Measurements from ENCODE around the gene FAS. TPM values are rescaled to one million over a fixed set of nuclear protein-coding genes. Genes with fewer than 3 reads are reported as not detected.

FAS gene
- total RNA-seq, 4 donors from 2014 or later: 9.4 to 34.1 (median 17.4) TPM

GRCh38 chr10:88975377-88975720, 15.2 kb upstream of the FAS start:
- Histone ChIP-seq H3K4me3 (replicated peaks in 1 of 3) (peak overlapping the region in 1 of 3 donors; percentile 4), H3K9me3 (no peaks in the 10 kb centered on the region), H3K27me3 (no peaks in the 10 kb centered on the region), H3K36me3 (no peaks in the 10 kb centered on the region), H3K4me1 (peaks cover 6 to 16% of the 10 kb centered on the region in 2 donors), H3K27ac (peak overlapping the region; percentile 41 to 77 (median 58))
- no peak for TF ChIP-seq POLR2A (IDR thresholded peaks at IDR 0.05)
- TF ChIP-seq CTCF (IDR thresholded peaks at IDR 0.05): no peak
- 76 to 78% methylated on average over 3 of the region's 3 CpGs for WGBS, 2 donors
- no peak for DNase-seq
- intact Hi-C loops (cut with DNase I): no loop called here

- H3K9me3 ChIP-seq: no peaks in the 10 kb centered on the region
- H3K4me3 ChIP-seq (replicated peaks in 1 of 3): no peak overlapping the region
- peak overlapping the region; percentile 21 to 53 (median 44) for H3K27ac ChIP-seq
- intact Hi-C loops (cut with DNase I): no loop called here
- H3K4me1 ChIP-seq: peaks cover 6 to 16% of the 10 kb centered on the region in 2 donors
- whole genome bisulfite sequencing, 2 donors: 89 to 97% methylated on average over 2 of the region's 2 CpGs
- H3K36me3 ChIP-seq: no peaks in the 10 kb centered on the region
- DNase-seq: no peak
- no peaks in the 10 kb centered on the region for H3K27me3 ChIP-seq
- TF ChIP-seq CTCF (IDR thresholded peaks at IDR 0.05) (no peak), POLR2A (IDR thresholded peaks at IDR 0.05) (no peak)
These were observed 12.1 kb upstream of the FAS start for GRCh38 chr10:88978463-88978862.

GRCh38 chr10:88979153-88979562, 11.4 kb upstream of the FAS start:
- TF ChIP-seq POLR2A (IDR thresholded peaks at IDR 0.05): no peak
- no peak for TF ChIP-seq CTCF (IDR thresholded peaks at IDR 0.05)
- H3K4me3 ChIP-seq (replicated peaks in 1 of 3): no peak overlapping the region
- no peak for DNase-seq

GRCh38 chr10:88979603-88980002, 11.0 kb upstream of the FAS start:
- H3K27me3 ChIP-seq: no peaks in the 10 kb centered on the region
- H3K27ac ChIP-seq: peak overlapping the region; percentile 21 to 53 (median 37)
- H3K9me3 ChIP-seq: no peaks in the 10 kb centered on the region
- no peak for TF ChIP-seq POLR2A (IDR thresholded peaks at IDR 0.05)
- no peak for TF ChIP-seq CTCF (IDR thresholded peaks at IDR 0.05)
- intact Hi-C loops (cut with DNase I): loop anchor here (10.0 kb wide), 1 partner anchor 145 kb away; no protein-coding TSS in a partner anchor
- no peaks in the 10 kb centered on the region for H3K36me3 ChIP-seq
- peaks cover 5 to 7% of the 10 kb centered on the region in 2 donors for H3K4me1 ChIP-seq
- no peak overlapping the region for H3K4me3 ChIP-seq (replicated peaks in 1 of 3)
- 88 to 90% methylated on average over 4 of the region's 4 CpGs for WGBS, 2 donors
- no peak for DNase-seq

More at GRCh38 chr10:88979153-88979562, 11.4 kb upstream of the FAS start:
- WGBS, 2 donors: 61 to 62% methylated on average over 5 of the region's 5 CpGs
- peak overlapping the region; percentile 21 to 53 (median 44) for H3K27ac ChIP-seq
- no peaks in the 10 kb centered on the region for H3K9me3 ChIP-seq
- no peaks in the 10 kb centered on the region for H3K36me3 ChIP-seq
- H3K27me3 ChIP-seq: no peaks in the 10 kb centered on the region
- H3K4me1 ChIP-seq: peaks cover 6 to 11% of the 10 kb centered on the region in 2 donors
- intact Hi-C loops (cut with DNase I): no loop called here

GRCh38 chr10:88980247-88980646, 10.4 kb upstream of the FAS start:
- H3K4me3 ChIP-seq (replicated peaks in 1 of 3): no peak overlapping the region
- intact Hi-C loops (cut with DNase I): loop anchor here (10.0 kb wide), 1 partner anchor 145 kb away; no protein-coding TSS in a partner anchor
- no peak for TF ChIP-seq CTCF (IDR thresholded peaks at IDR 0.05)
- no peak for TF ChIP-seq POLR2A (IDR thresholded peaks at IDR 0.05)

More at GRCh38 chr10:88980247-88980646, 10.4 kb upstream of the FAS start:
- Histone ChIP-seq H3K4me1 (peaks cover 0 to 5% of the 10 kb centered on the region in 2 donors), H3K27me3 (no peaks in the 10 kb centered on the region), H3K36me3 (no peaks in the 10 kb centered on the region), H3K9me3 (no peaks in the 10 kb centered on the region), H3K27ac (peak overlapping the region; percentile 7 to 55 (median 37))
- no peak for DNase-seq
- WGBS, 2 donors: 81 to 84% methylated on average over 4 of the region's 4 CpGs

Data from thyroid gland (tissue), 4 donors.